Epithelial cell of proximal tubule (primary cell): ENCODE measurements around the gene COLGALT1. TPM values are rescaled to one million over a fixed set of nuclear protein-coding genes. Genes with fewer than 3 reads are reported as not detected.
"Not testable (repeated sequence)": the region's sequence is repeated elsewhere in the genome, so short reads cannot be mapped to it uniquely, and the experiment has no call there.

ENCODE experiments used
- DNase-seq: peaks from one replicate; pipeline ENCODE4 v3.0.0-alpha.2; 2011; ENCODE audit warnings: low read depth
- H3K4me3 ChIP-seq: 2 replicates; pipeline ENCODE4 v1.5.1; 2011; ENCODE audit warnings: low read depth, mild to moderate bottlenecking, low read length
- CTCF ChIP-seq: conservative IDR thresholded peaks from 2 replicates; pipeline ENCODE4 v1.5.1; 2012; ENCODE audit warnings: low read depth, mild to moderate bottlenecking, low read length
- total RNA-seq: library from RNA; depleted of rRNA; stranded (reverse); fragments of >200 nt; gene quantifications from 2 replicates; pipeline ENCODE4 v1.2.3, GENCODE V29; 2015

COLGALT1 gene
- 83.6 and 126 TPM in 2 replicates for total RNA-seq

GRCh38 chr19:17555480-17555928 is at the start of gene COLGALT1:
Gene COLGALT1 (plus strand): TSS chr19:17555649. CDS start chr19:17555714, 65 bp downstream.
- peak within 1 kb of the TSS; percentile 94 for H3K4me3 ChIP-seq
- no peak for TF ChIP-seq CTCF
- peak; percentile 31 for DNase-seq

- no peak for TF ChIP-seq CTCF
- H3K4me3 ChIP-seq = no peak overlapping the region
- DNase-seq = no peak
These were observed 48.7 kb upstream of the COLGALT1 start for GRCh38 chr19:17506745-17507144.

GRCh38 chr19:17508558-17508933 is 46.9 kb upstream of the COLGALT1 start:
- not testable (repeated sequence) for DNase-seq, H3K4me3 ChIP-seq

- H3K4me3 ChIP-seq = peak overlapping the region; percentile 78
- no peak for TF ChIP-seq CTCF
- DNase-seq = no peak
These were observed 45.0 kb upstream of the COLGALT1 start for GRCh38 chr19:17510220-17510993.

- no peak for DNase-seq
- TF ChIP-seq CTCF = no peak
- peak overlapping the region; percentile 78 for H3K4me3 ChIP-seq
These were observed 43.5 kb upstream of the COLGALT1 start for GRCh38 chr19:17511724-17512573.

GRCh38 chr19:17512574-17512939 is 42.9 kb upstream of the COLGALT1 start:
- DNase-seq = no peak

More at GRCh38 chr19:17512574-17512939, 42.9 kb upstream of the COLGALT1 start:
- peak overlapping the region; percentile 78 for H3K4me3 ChIP-seq
- TF ChIP-seq CTCF = no peak
